ENCODE data around the gene ERC2. TPM values are rescaled to one million over a fixed set of nuclear protein-coding genes. Genes with fewer than 3 reads are reported as not detected.

The ERC2 gene
- total RNA-seq, 2 donors from 2014 or later: 0.21 TPM; not detected in 1

DNA sequence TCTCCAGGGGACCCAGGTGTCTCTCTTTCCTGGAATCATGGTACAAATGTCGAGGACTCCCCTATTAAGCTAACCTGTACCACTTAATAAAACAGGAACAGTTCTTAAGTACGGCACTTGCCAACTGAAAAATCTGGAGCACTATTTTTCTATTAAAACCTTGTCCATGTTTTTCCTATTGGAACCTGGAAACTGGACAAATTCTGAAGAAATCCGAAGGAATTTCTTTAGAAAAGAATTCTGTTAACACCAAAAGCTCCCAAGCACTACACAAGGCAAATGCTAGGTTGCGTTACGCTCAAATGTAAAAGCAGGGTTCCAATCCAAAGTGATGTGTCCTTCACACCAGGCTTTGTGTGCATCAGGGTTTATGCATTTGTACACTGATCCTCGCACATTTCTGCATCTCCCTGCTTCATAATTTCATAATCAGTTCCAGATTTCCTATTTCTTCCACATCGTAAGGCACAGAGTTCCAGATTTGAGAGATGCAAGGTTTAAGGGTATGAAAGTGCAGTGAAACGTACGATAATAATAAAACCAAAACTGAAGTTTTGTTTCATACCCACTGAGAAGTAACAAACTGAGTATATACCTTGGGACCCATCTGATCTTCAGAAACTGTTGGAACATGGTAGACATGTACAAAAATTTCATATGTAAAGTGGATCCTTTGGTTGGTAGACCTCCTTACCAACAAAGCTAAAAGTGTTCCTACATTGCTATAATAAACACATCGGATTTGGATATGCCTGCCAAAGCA lies 849.0 kb downstream of the ERC2 start:
- peaks cover 5% of the 10 kb centered on the region for H3K27me3 Mint-ChIP-seq

DNA sequence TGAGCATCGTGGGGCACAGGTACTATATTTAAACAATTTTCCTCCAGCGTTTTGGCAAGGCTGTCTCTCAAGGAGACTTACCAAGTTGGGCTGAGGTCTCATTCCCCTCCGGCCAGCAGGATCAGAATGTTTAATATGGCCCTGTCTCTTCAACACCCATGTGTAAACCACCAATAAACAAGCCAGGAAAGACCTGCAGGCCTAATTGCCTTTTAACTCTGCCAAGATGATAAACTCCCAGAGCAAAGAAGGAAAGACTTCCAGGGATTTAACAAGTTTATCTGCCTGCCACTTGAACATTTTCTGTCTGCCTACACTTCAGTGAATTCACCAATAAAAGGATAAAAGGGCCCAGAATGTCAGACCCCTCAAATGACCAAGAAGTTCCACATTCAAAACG lies 850.9 kb downstream of the ERC2 start:
- H3K36me3 Mint-ChIP-seq (ENCODE audit: low read depth): no peaks in the 10 kb centered on the region
- no peak overlapping the region for H3K27ac Mint-ChIP-seq
- DNase-seq (no peak), ATAC-seq (no peak)
- no peaks in the 10 kb centered on the region for H3K9me3 ChIP-seq (ENCODE audit: control insufficient read depth, low read length, poor library complexity, severe bottlenecking)
- H3K4me1 Mint-ChIP-seq: no peaks in the 10 kb centered on the region
- peaks cover 5% of the 10 kb centered on the region for H3K27me3 Mint-ChIP-seq
- no peak overlapping the region for H3K4me3 Mint-ChIP-seq

More for the DNA sequence above, 849.0 kb downstream of the ERC2 start:
- Mint-ChIP-seq H3K27ac (no peak overlapping the region), H3K4me3 (no peak overlapping the region), H3K4me1 (no peaks in the 10 kb centered on the region), H3K36me3 (ENCODE audit: low read depth) (no peaks in the 10 kb centered on the region)
- ATAC-seq (no peak), DNase-seq (no peak)
- H3K9me3 ChIP-seq (ENCODE audit: control insufficient read depth, low read length, poor library complexity, severe bottlenecking): no peaks in the 10 kb centered on the region

DNA sequence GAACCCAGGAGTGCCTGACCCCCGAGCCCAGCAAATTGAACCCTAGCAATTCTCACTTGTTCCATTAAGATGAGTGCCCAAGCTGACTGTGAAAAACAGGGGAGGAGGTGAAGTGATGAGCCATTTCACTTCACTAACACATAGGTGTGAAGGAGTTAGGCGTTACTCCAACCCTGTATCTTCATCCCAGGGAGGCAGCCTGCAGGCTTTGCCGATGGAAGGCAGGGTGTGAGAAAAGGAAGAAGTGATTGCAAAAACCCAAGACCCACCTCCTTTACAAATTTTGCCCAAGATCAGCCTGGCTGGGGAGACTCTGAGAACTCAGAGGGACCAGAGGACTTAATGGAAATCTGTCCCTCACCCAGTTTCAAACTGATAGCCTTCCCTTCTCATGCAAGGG lies 851.5 kb downstream of the ERC2 start:
- H3K27ac Mint-ChIP-seq: no peak overlapping the region
- no peaks in the 10 kb centered on the region for H3K36me3 Mint-ChIP-seq (ENCODE audit: low read depth)
- DNase-seq: no peak
- no peak overlapping the region for H3K4me3 Mint-ChIP-seq
- no peaks in the 10 kb centered on the region for H3K4me1 Mint-ChIP-seq
- H3K27me3 Mint-ChIP-seq: peaks cover 5% of the 10 kb centered on the region
- no peak for ATAC-seq
- no peaks in the 10 kb centered on the region for H3K9me3 ChIP-seq (ENCODE audit: control insufficient read depth, low read length, poor library complexity, severe bottlenecking)

DNA sequence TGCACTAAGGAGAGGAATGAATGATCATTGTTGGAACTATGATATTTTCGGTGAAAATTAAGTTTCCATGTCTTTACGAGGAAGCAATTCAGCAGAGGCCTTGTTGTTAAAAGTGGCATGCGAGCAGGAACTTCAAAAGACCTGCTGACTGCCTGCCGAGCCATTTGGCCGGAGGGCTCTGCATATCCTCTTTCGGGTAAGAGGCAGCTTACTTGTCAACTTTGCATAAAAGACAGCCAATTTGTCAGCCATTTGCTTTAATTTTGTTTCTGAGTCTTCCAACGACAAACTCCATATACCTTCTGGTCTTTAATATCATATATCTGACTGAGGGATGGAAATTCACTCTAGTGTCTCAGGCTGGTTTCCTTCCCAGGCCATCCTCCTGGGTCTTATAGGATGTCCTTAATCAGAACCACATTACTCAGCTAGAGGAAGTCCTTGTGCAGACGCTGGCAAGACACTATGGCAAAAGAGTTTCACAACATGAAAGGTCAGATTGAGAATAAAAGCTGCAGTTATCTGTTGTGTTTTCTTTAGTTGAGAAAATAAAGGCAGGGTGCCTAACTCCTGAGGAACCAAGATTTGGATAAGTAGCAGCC lies 852.5 kb downstream of the ERC2 start:
- no peak overlapping the region for H3K27ac Mint-ChIP-seq
- DNase-seq: no peak
- H3K27me3 Mint-ChIP-seq: peaks cover 5% of the 10 kb centered on the region
- no peak overlapping the region for H3K4me3 Mint-ChIP-seq
- no peaks in the 10 kb centered on the region for H3K36me3 Mint-ChIP-seq (ENCODE audit: low read depth)
- no peaks in the 10 kb centered on the region for H3K4me1 Mint-ChIP-seq
- no peak for ATAC-seq
- H3K9me3 ChIP-seq (ENCODE audit: control insufficient read depth, low read length, poor library complexity, severe bottlenecking): peaks cover 2% of the 10 kb centered on the region

DNA sequence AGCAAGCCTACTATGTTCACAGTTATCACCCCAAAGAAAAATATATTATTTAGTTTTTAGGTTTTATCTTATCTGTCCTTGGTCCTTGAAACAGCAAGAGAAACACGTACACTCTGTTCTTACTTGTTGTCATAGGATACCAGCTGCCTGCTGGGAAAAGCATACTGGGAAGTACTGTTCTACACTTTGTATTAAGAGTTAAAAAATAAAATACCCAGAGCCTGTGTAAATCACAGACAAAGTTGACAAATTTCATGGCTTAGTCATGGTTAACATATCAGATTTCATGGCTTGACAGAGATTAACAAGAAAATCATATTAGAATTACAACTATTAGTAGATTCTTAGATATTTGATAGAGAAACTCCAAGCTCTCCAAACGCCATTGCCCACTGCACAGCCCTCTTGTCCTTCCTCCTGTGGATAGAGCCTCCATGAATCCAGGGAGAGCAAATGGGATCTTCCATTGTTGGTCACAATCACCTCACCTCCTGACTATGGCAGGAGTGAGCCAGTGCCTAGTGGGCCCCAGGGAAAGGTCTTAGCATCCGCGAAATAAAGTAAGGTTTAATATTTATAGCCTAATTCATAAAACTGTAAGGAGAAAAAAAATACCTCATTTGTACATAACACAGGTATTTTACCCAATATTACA lies 853.1 kb downstream of the ERC2 start:
- H3K4me3 Mint-ChIP-seq: no peak overlapping the region
- H3K4me1 Mint-ChIP-seq: no peaks in the 10 kb centered on the region
- H3K27me3 Mint-ChIP-seq: no peaks in the 10 kb centered on the region
- ATAC-seq (no peak), DNase-seq (no peak)
- no peak overlapping the region for H3K27ac Mint-ChIP-seq
- peaks cover 2% of the 10 kb centered on the region for H3K9me3 ChIP-seq (ENCODE audit: control insufficient read depth, low read length, poor library complexity, severe bottlenecking)
- no peaks in the 10 kb centered on the region for H3K36me3 Mint-ChIP-seq (ENCODE audit: low read depth)

DNA sequence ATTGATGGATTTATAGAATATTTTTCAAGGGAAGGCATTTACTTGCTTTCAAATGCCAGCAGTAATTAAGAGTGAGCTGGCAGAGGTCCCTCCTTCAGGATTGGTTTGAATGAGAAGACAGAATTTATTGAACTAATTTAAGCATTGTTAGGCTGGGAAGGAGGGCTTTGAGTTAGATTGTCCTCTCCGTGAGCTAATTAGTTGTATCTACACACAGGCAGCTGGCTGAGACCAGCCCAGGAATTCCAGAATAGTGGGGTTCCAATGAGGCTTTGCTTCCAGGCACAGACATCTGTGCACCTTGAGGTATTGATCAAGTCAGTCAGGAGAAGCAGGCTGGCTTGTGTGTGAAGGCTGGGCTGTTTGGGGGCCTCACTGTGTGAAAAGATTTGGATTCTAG lies 857.1 kb downstream of the ERC2 start:
- H3K36me3 Mint-ChIP-seq (ENCODE audit: low read depth): no peaks in the 10 kb centered on the region
- H3K4me3 Mint-ChIP-seq: no peak overlapping the region
- ATAC-seq: no peak
- H3K9me3 ChIP-seq (ENCODE audit: control insufficient read depth, low read length, poor library complexity, severe bottlenecking): peaks cover 2% of the 10 kb centered on the region
- DNase-seq: no peak
- H3K27ac Mint-ChIP-seq: no peak overlapping the region
- no peaks in the 10 kb centered on the region for H3K27me3 Mint-ChIP-seq
- no peaks in the 10 kb centered on the region for H3K4me1 Mint-ChIP-seq

DNA sequence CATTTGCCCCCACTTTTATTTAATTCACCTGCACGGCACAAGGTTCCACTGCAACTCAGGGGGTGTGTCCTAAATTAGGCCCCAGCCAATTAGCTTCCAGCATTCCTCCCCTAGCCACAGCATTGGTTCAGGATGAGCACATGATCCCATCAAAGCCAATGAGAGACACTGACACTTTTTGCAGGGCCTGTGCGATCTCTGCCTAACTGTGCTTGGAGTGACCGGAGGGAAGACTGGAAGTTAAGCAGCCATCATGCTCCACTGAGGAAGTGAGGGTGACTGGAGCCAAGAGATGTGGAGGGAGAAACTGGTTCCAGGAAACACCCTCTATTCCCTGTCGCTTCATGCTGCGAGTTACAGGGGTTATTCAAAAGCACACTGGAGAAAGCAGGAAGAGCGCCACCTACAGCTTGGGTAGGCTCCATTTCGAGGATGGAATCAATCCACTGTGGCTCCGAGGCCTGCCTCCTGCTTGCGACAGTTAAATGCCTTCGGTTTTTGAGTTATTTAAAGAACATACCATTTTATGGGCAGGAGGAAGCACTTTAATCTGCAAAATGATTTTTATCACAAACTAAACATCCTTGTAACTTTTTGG lies 858.9 kb downstream of the ERC2 start:
- Mint-ChIP-seq H3K4me1 (no peaks in the 10 kb centered on the region), H3K36me3 (ENCODE audit: low read depth) (no peaks in the 10 kb centered on the region), H3K27me3 (no peaks in the 10 kb centered on the region), H3K4me3 (no peak overlapping the region), H3K27ac (no peak overlapping the region)
- H3K9me3 ChIP-seq (ENCODE audit: control insufficient read depth, low read length, poor library complexity, severe bottlenecking): peaks cover 2% of the 10 kb centered on the region
- DNase-seq: no peak
- no peak for ATAC-seq

DNA sequence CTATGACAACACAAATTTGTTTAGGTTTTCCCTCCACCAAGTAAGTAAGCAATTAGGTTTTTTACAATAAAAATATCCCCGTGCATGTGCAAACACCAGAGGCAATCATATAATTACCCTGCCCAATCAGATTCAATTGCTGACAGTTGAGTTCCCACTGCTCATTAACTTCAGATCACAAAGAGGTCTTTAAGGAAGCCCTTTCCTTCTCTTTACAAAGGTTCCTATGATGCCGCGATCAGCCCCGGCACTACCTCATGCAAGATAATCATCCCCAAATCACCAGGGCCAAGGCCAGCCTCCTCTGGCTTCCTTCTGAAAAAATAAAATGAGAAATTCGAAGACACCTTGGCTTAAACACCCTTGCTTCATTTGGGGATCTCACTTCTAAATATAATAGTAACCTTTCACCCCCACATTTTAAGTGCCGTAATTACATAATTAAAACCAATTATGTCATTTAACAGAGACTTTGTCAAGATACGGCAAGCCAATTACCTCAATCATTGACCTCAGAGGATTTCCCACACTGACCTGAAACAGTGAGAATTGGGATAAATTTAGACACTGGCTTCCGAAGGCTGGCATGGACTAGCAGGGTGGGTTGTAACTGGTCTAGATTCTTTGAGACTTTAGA lies 859.8 kb downstream of the ERC2 start:
- Mint-ChIP-seq H3K4me3 (no peak overlapping the region), H3K27me3 (no peaks in the 10 kb centered on the region), H3K36me3 (ENCODE audit: low read depth) (no peaks in the 10 kb centered on the region), H3K4me1 (no peaks in the 10 kb centered on the region), H3K27ac (no peak overlapping the region)
- peaks cover 2% of the 10 kb centered on the region for H3K9me3 ChIP-seq (ENCODE audit: control insufficient read depth, low read length, poor library complexity, severe bottlenecking)
- DNase-seq (no peak), ATAC-seq (no peak)

DNA sequence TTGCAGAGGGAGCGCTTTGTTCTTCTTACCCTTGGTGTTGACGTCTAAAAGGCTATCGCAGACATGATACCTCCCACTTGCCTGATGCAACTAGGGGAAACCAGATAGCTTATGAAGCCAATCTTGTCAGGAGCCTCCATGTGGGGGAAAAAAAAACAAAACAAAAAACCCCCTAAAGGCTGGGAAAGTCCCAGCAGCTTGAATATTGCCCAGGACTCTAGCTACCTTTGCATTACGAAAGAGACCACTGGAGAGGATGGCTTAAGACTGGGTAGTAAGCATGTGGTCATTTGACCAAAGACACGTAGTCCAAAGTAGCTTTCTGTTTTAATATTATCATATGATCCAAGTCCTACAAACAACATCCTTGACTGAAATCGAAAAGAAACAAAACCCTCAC lies 860.4 kb downstream of the ERC2 start:
- no peak overlapping the region for H3K4me3 Mint-ChIP-seq

DNA sequence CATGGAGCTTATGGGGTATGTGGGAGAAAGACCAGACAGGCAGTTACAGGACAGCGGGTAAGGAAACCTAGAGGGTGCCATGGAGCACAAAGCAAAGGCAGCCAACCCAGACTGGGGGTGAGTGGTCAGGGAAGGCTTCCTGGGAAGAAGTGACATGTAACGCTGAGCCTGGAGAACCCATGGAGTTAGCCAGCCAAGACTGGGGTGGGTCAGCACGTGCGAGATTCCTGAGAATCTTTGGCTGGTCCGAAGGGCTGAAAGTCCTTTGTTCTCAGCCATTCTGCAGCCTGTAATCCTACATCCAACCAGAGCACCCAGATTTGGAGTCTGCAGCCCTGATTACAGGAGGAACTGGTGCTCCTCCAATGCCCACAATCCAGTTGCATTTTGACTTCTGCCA lies 861.1 kb downstream of the ERC2 start:
- Mint-ChIP-seq H3K27ac (no peak overlapping the region), H3K4me1 (no peaks in the 10 kb centered on the region), H3K36me3 (ENCODE audit: low read depth) (no peaks in the 10 kb centered on the region), H3K4me3 (no peak overlapping the region), H3K27me3 (peaks cover 4% of the 10 kb centered on the region)
- no peak for ATAC-seq
- no peak for DNase-seq
- peaks cover 2% of the 10 kb centered on the region for H3K9me3 ChIP-seq (ENCODE audit: control insufficient read depth, low read length, poor library complexity, severe bottlenecking)

More for the DNA sequence above, 860.4 kb downstream of the ERC2 start:
- no peak overlapping the region for H3K27ac Mint-ChIP-seq
- DNase-seq (no peak), ATAC-seq (no peak)
- H3K27me3 Mint-ChIP-seq: peaks cover 1% of the 10 kb centered on the region
- H3K36me3 Mint-ChIP-seq (ENCODE audit: low read depth): no peaks in the 10 kb centered on the region
- no peaks in the 10 kb centered on the region for H3K4me1 Mint-ChIP-seq
- peaks cover 2% of the 10 kb centered on the region for H3K9me3 ChIP-seq (ENCODE audit: control insufficient read depth, low read length, poor library complexity, severe bottlenecking)

DNA sequence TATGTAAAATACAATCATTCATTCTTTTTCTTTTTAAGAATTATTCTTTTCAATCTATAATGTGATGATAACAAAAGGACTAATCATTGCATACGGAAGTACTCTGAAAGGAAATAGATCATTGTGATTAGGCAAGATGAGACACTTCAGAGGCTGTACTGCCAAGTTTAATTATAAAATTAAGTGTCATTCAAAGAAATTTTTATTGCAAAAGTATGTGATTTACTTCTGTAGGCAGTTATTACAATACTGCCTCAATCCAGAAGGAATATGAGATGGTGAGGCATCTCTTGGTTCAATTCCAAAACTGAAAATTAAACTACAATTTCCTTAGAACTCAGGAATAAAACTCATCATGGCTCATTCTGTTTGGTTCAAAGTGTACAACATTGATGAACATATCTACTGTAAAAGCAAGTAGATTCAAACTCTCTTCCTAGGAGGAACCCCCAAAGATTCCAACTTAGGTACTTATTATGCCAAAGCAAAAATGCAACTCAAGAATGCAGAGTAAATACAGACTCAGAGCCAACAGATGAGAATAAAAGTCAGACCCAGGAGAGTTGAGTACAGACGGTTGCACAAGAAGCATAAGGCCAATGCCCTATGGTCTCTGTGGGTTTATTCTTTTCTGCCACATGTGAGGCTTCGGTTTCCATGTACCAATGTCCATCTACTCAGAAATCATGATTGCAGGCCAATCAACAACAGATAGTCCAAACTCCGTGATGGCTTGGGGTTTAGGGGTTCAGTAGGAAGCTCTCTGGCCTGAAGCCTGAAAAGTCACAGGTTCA lies 862.6 kb downstream of the ERC2 start:
- peaks cover 4% of the 10 kb centered on the region for H3K27me3 Mint-ChIP-seq
- DNase-seq: no peak

DNA sequence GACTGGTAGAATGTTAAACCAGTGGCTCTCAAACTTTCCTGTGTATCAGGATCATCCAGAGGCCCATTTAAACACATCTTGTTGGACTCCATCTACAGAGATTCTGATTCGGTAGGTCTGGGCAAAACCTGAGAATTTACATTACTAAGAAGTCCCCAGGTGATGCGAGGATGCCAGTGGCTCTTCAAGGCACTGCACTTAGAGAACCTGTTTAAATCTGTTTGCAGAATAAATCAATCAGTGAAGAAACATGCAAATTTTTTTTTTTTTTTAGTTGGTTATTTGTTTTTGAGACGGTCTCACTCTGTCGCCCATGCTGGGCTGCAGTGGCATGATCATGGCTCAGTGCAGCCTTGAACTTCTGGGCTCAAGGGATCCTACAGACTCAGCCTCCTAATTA lies 863.4 kb downstream of the ERC2 start:
- no peak overlapping the region for H3K27ac Mint-ChIP-seq
- no peak for DNase-seq
- H3K27me3 Mint-ChIP-seq: peaks cover 4% of the 10 kb centered on the region
- H3K36me3 Mint-ChIP-seq (ENCODE audit: low read depth): no peaks in the 10 kb centered on the region
- no peaks in the 10 kb centered on the region for H3K4me1 Mint-ChIP-seq
- ATAC-seq: no peak
- no peaks in the 10 kb centered on the region for H3K9me3 ChIP-seq (ENCODE audit: control insufficient read depth, low read length, poor library complexity, severe bottlenecking)
- H3K4me3 Mint-ChIP-seq: no peak overlapping the region

More for the DNA sequence above, 862.6 kb downstream of the ERC2 start:
- Mint-ChIP-seq H3K4me3 (no peak overlapping the region), H3K36me3 (ENCODE audit: low read depth) (no peaks in the 10 kb centered on the region), H3K27ac (no peak overlapping the region), H3K4me1 (no peaks in the 10 kb centered on the region)
- no peak for ATAC-seq
- no peaks in the 10 kb centered on the region for H3K9me3 ChIP-seq (ENCODE audit: control insufficient read depth, low read length, poor library complexity, severe bottlenecking)

Data from T-helper 17 cell (primary cell).